Transverse colon (tissue), 4 donors: ENCODE results near the gene IL22RA2. TPM values are rescaled to one million over a fixed set of nuclear protein-coding genes. Genes with fewer than 3 reads are reported as not detected.

ENCODE experiments used
- DNase-seq: peaks from one replicate; pipeline ENCODE4 v3.0.0-alpha.2; 2019
- H3K27ac ChIP-seq, 4 donors: fragments of 200-600 bp; sonication (generic); 2 replicates each; pipeline ENCODE4 v1.5.1; 2016 to 2018; ENCODE audit warnings: inconsistent platforms in 4 of 4
- H3K27me3 ChIP-seq: fragments of 200-600 bp; sonication (generic); 2 replicates; pipeline ENCODE4 v1.5.1; 2017; ENCODE audit warnings: inconsistent platforms
- H3K36me3 ChIP-seq, 4 donors: fragments of 200-600 bp; sonication (generic); 2 replicates each; pipeline ENCODE4 v1.5.1; 2017 to 2019; ENCODE audit warnings: inconsistent platforms in 4 of 4
- H3K4me1 ChIP-seq, 4 donors: fragments of 200-600 bp; sonication (generic); 2 replicates each; pipeline ENCODE4 v1.5.1; 2017 to 2020; ENCODE audit warnings: inconsistent platforms in 4 of 4
- H3K4me3 ChIP-seq, 4 donors: fragments of 200-600 bp; sonication (generic); 1 replicate in 1 of 4; 2 replicates in 3 of 4; pipeline versions ENCODE4 v1.5.1 to v1.6.1; 2017 to 2019; ENCODE audit warnings: inconsistent platforms in 4 of 4
- H3K9me3 ChIP-seq, 2 donors: fragments of 200-600 bp; sonication (generic); 2 replicates each; pipeline ENCODE4 v1.5.1; 2017 to 2019; ENCODE audit warnings: inconsistent platforms in 2 of 2
- CTCF ChIP-seq, 5 experiments: fragments of 200-600 bp in 3 of 5; fragments of 450-650 bp in 2 of 5; sonication (generic) in 3 of 5; IDR thresholded peaks; 1 replicate in 2 of 5; 2 replicates in 3 of 5; pipeline ENCODE4 v1.5.1; 2016 to 2017; ENCODE audit warnings: antibody characterized with exemption in 5 of 5, inconsistent platforms in 3 of 5, mild to moderate bottlenecking in 2 of 5, moderate library complexity in 1 of 5
- EP300 ChIP-seq: sonication (generic); formaldehyde crosslinking; IDR thresholded peaks from one replicate; pipeline ENCODE4 v1.6.1; 2017; ENCODE audit warnings: antibody characterized with exemption, low read depth
- POLR2A ChIP-seq: fragments of 450-650 bp; IDR thresholded peaks from one replicate; pipeline ENCODE4 v1.6.1; 2016; ENCODE audit warnings: antibody characterized with exemption, mild to moderate bottlenecking, moderate library complexity
- POLR2AphosphoS5 ChIP-seq, 3 donors: sonication (generic); formaldehyde crosslinking; IDR thresholded peaks; one replicate each; pipeline ENCODE4 v1.6.1; 2016; ENCODE audit warnings: antibody characterized with exemption in 3 of 3
- WGBS, 2 donors: methylation state at CpG; one replicate each; pipeline ENCODE4 v1.1.5; 2018; ENCODE audit warnings: low coverage in 1 of 2; 5-methylcytosine and 5-hydroxymethylcytosine counted together
- in situ Hi-C, 4 donors: fragments of 200-750 bp; cut with MboI; loops; one replicate each; pipeline versions ENCODE4 v1.15.0 to v1.15.1; 2017; ENCODE audit warnings: low sequenced_read_pairs in 3 of 4, low pct_ligation_motif_present in 1 of 4, low pct_unique_long_range_greater_than_20kb in 1 of 4
- intact Hi-C: fragments of 100-400 bp; cut with DNase I; formaldehyde crosslinking; loops from one replicate; pipeline ENCODE4 v1.15.1; 2023; ENCODE audit warnings: low total_unique reads
- total RNA-seq, 4 donors: library from RNA; depleted of rRNA; stranded (reverse); fragments of >200 nt; gene quantifications; one replicate each; pipeline ENCODE4 v1.1.0, GENCODE V29; 2016

Gene IL22RA2
- total RNA-seq, 4 donors from 2014 or later, result 0.16 TPM; not detected in 3

- intact Hi-C loops (no loop called here), in situ Hi-C loops (no loop called here)
- H3K9me3 ChIP-seq, result no peaks in the 10 kb centered on the region
- H3K4me1 ChIP-seq, result no peaks in the 10 kb centered on the region
- no peak for DNase-seq
- no peak overlapping the region for H3K27ac ChIP-seq
- H3K4me3 ChIP-seq, result no peak overlapping the region
- H3K27me3 ChIP-seq, result no peaks in the 10 kb centered on the region
- H3K36me3 ChIP-seq, result no peaks in the 10 kb centered on the region
- 63 to 77% methylated on average over 2 of the region's 2 CpGs for WGBS, 2 donors
- TF ChIP-seq EP300, result no peak
- no peak for TF ChIP-seq POLR2A
- TF ChIP-seq POLR2AphosphoS5 (IDR thresholded peaks at IDR 0.05), result no peak
- no peak for TF ChIP-seq CTCF (IDR thresholded peaks at IDR 0.05)
These were observed 17.6 kb downstream of the IL22RA2 start for GRCh38 chr6:137155830-137156229.

- no peak overlapping the region for H3K4me3 ChIP-seq
- H3K27me3 ChIP-seq, result no peaks in the 10 kb centered on the region
- H3K9me3 ChIP-seq, result no peaks in the 10 kb centered on the region
- DNase-seq, result no peak
- no peaks in the 10 kb centered on the region for H3K4me1 ChIP-seq
- no peak for TF ChIP-seq CTCF (IDR thresholded peaks at IDR 0.05)
- TF ChIP-seq EP300, result no peak
- no peak for TF ChIP-seq POLR2A
- no peak for TF ChIP-seq POLR2AphosphoS5 (IDR thresholded peaks at IDR 0.05)
- intact Hi-C loops, result no loop called here
- in situ Hi-C loops, result no loop called here
- WGBS, 2 donors, result 60 to 76% methylated on average over 3 of the region's 3 CpGs
- no peak overlapping the region for H3K27ac ChIP-seq
- no peaks in the 10 kb centered on the region for H3K36me3 ChIP-seq
These were observed 23.4 kb downstream of the IL22RA2 start for GRCh38 chr6:137150072-137150471.

DNA sequence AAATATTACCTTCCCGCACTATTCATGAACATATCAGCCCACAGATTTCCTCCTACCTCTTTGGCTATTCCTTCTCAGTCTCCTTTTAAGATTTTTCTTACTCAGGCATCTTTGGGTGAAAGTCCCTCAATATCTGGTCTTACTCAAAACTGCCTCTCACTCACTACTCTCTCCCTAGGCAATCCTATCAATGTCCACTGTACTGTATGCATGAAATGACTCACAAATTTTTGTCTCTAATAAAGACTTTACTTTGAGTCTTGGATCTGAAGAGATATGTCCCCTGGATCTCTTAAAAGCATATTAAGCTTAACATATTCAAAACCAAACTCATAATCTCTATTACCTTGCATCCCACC lies 24.4 kb downstream of the IL22RA2 start:
- no peak for DNase-seq
- Histone ChIP-seq H3K9me3 (no peaks in the 10 kb centered on the region), H3K27ac (no peak overlapping the region), H3K4me1 (no peaks in the 10 kb centered on the region), H3K36me3 (no peaks in the 10 kb centered on the region), H3K4me3 (no peak overlapping the region), H3K27me3 (no peaks in the 10 kb centered on the region)
- intact Hi-C loops (no loop called here), in situ Hi-C loops (no loop called here)
- TF ChIP-seq CTCF (IDR thresholded peaks at IDR 0.05), result no peak
- TF ChIP-seq EP300, result no peak
- no peak for TF ChIP-seq POLR2A
- TF ChIP-seq POLR2AphosphoS5 (IDR thresholded peaks at IDR 0.05), result no peak
- 40 to 93% methylated on average over 1 of the region's 1 CpG for WGBS, 2 donors

- Histone ChIP-seq H3K27ac (no peak overlapping the region), H3K9me3 (no peaks in the 10 kb centered on the region), H3K4me1 (no peaks in the 10 kb centered on the region), H3K36me3 (no peaks in the 10 kb centered on the region), H3K27me3 (no peaks in the 10 kb centered on the region), H3K4me3 (no peak overlapping the region)
- 87 to 89% methylated on average over 1 to 2 of the region's 2 CpGs for WGBS, 2 donors
- intact Hi-C loops (no loop called here), in situ Hi-C loops (no loop called here)
- peak in 2 of 3 donors; percentile 11 to 56 for TF ChIP-seq POLR2AphosphoS5 (IDR thresholded peaks at IDR 0.05)
- no peak for TF ChIP-seq CTCF (IDR thresholded peaks at IDR 0.05)
- no peak for DNase-seq
These were observed 25.0 kb downstream of the IL22RA2 start for GRCh38 chr6:137148306-137149034.
